T-helper 22 cell (primary cell): ENCODE data around the gene SNX9.
A peak's percentile ranks its signal among the peaks of the same experiment; 100 is the strongest.

Source experiments
- DNase-seq: peaks from one replicate; pipeline ENCODE4 v3.0.0-alpha.2; 2020; ENCODE audit warnings: low read depth

Gene SNX9

GRCh38 chr6:157980288-157981131 lies 157.5 kb downstream of the SNX9 start:
- DNase-seq, result no peak

GRCh38 chr6:157981132-157981394 lies 158.0 kb downstream of the SNX9 start:
- no peak for DNase-seq

GRCh38 chr6:157981395-157982101 lies 158.5 kb downstream of the SNX9 start, which contains the start of gene SYNJ2:
SYNJ2 (plus strand) TSS chr6:157981863; CDS start chr6:157981962, 99 bp downstream.
- peak; percentile 78 for DNase-seq

GRCh38 chr6:157982102-157982562 lies 159.1 kb downstream of the SNX9 start:
- peak; percentile 21 for DNase-seq

- DNase-seq, result no peak
These were observed 159.7 kb downstream of the SNX9 start for GRCh38 chr6:157982563-157983405.

- no peak for DNase-seq
These were observed 160.5 kb downstream of the SNX9 start for GRCh38 chr6:157983406-157984119.

GRCh38 chr6:157984128-157984527 lies 161.1 kb downstream of the SNX9 start:
- no peak for DNase-seq

GRCh38 chr6:157984686-157985225 lies 161.7 kb downstream of the SNX9 start:
- DNase-seq, result no peak

GRCh38 chr6:157985378-157986155 lies 162.5 kb downstream of the SNX9 start:
- DNase-seq, result no peak

- no peak for DNase-seq
These were observed 165.0 kb downstream of the SNX9 start for GRCh38 chr6:157987788-157988699.

GRCh38 chr6:157988700-157989063 lies 165.6 kb downstream of the SNX9 start:
- DNase-seq, result no peak

- DNase-seq, result no peak
These were observed 166.7 kb downstream of the SNX9 start for GRCh38 chr6:157989541-157990289.

- no peak for DNase-seq
These were observed 167.4 kb downstream of the SNX9 start for GRCh38 chr6:157990321-157991066.

- no peak for DNase-seq
These were observed 168.0 kb downstream of the SNX9 start for GRCh38 chr6:157991067-157991432.

- DNase-seq, result no peak
These were observed 170.0 kb downstream of the SNX9 start for GRCh38 chr6:157993076-157993475.

GRCh38 chr6:157994125-157994795 lies 171.2 kb downstream of the SNX9 start:
- DNase-seq, result no peak
